AG04450 (cell line): ENCODE data around the gene CMSS1. TPM values are rescaled to one million over a fixed set of nuclear protein-coding genes. Genes with fewer than 3 reads are reported as not detected.
A peak's percentile ranks its signal among the peaks of the same experiment; 100 is the strongest.

Source experiments
- CTCF ChIA-PET: fragments of 300-600, 350-600 bp; formaldehyde crosslinking; extraction: SDS; loops from one replicate; lab custom pipeline; 2022; ENCODE audit warnings: antibody characterized with exemption, inconsistent platforms; lab: Charles Lee
- POLR2A ChIA-PET: fragments of 350-600 bp; formaldehyde crosslinking; extraction: SDS; loops from one replicate; lab custom pipeline; 2021; ENCODE audit warnings: antibody characterized with exemption, inconsistent platforms; lab: Yijun Ruan, JAX
- DNase-seq: peaks from one replicate; pipeline ENCODE4 v3.0.0-alpha.2; 2011; ENCODE audit warnings: low read depth, low spot score
- H3K27ac ChIP-seq: one replicate; pipeline ENCODE4 v1.5.1; 2012; ENCODE audit warnings: low read depth, low read length, control low read depth
- H3K27me3 ChIP-seq: one replicate; pipeline ENCODE4 v1.6.0; 2012; ENCODE audit warnings: low read length; ENCODE audit not compliant: control insufficient read depth, insufficient read depth
- H3K4me3 ChIP-seq: 2 replicates; pipeline ENCODE4 v1.5.1; 2011; ENCODE audit warnings: mild to moderate bottlenecking, low read depth, low read length, control low read depth
- H3K9me3 ChIP-seq: 2 replicates; pipeline ENCODE4 v1.5.1; 2012; ENCODE audit warnings: low read length; ENCODE audit not compliant: control insufficient read depth, insufficient read depth
- CTCF ChIP-seq: IDR thresholded peaks from 2 replicates; pipeline ENCODE4 v1.5.1; 2011; ENCODE audit warnings: low read depth, low read length, control low read depth, inconsistent platforms
- polyA plus RNA-seq: library from polyadenylated mRNA; depleted of rRNA; stranded (reverse); fragments of >200 nt; gene quantifications from 2 replicates; pipeline ENCODE4 v1.2.3, GENCODE V29; 2011

CMSS1 gene
- polyA plus RNA-seq, 1 experiment = 15.7 TPM

GRCh38 chr3:100158918-100159330 lies 341.3 kb downstream of the CMSS1 start:
- peaks cover 10% of the 10 kb centered on the region for H3K9me3 ChIP-seq
- CTCF ChIA-PET = no interaction called here
- no peak overlapping the region for H3K4me3 ChIP-seq
- H3K27me3 ChIP-seq = no peaks in the 10 kb centered on the region
- POLR2A ChIA-PET = no interaction called here
- peak overlapping the region; percentile 12 for H3K27ac ChIP-seq
- no peak for DNase-seq
- no peak for TF ChIP-seq CTCF

- no peak for TF ChIP-seq CTCF
- CTCF ChIA-PET = no interaction called here
- DNase-seq = peak; percentile 46
- Histone ChIP-seq H3K27me3 (no peaks in the 10 kb centered on the region), H3K4me3 (no peak overlapping the region), H3K9me3 (peaks cover 10% of the 10 kb centered on the region), H3K27ac (peak overlapping the region; percentile 77)
- POLR2A ChIA-PET = interaction anchor here (0.6 kb wide), 1 partner anchor 63 kb away, joined by 3 read pairs; no protein-coding TSS in a partner anchor
Measured at GRCh38 chr3:100159331-100160153, 341.9 kb downstream of the CMSS1 start.

- H3K27ac ChIP-seq = no peak overlapping the region
- POLR2A ChIA-PET = no interaction called here
- CTCF ChIA-PET = no interaction called here
Measured at GRCh38 chr3:100160521-100160920, 342.9 kb downstream of the CMSS1 start.

GRCh38 chr3:100163787-100164186 lies 346.1 kb downstream of the CMSS1 start:
- POLR2A ChIA-PET = no interaction called here

More at GRCh38 chr3:100160521-100160920, 342.9 kb downstream of the CMSS1 start:
- no peak overlapping the region for H3K4me3 ChIP-seq
- H3K9me3 ChIP-seq = peaks cover 10% of the 10 kb centered on the region
- TF ChIP-seq CTCF = no peak
- H3K27me3 ChIP-seq = no peaks in the 10 kb centered on the region
- no peak for DNase-seq

More at GRCh38 chr3:100163787-100164186, 346.1 kb downstream of the CMSS1 start:
- Histone ChIP-seq H3K9me3 (no peaks in the 10 kb centered on the region), H3K4me3 (no peak overlapping the region), H3K27ac (no peak overlapping the region), H3K27me3 (no peaks in the 10 kb centered on the region)
- CTCF ChIA-PET = interaction anchor here (0.5 to 1.4 kb wide), 2 partner anchors 320 to 332 kb away, joined by 3 to 8 read pairs; no protein-coding TSS in a partner anchor
- DNase-seq = no peak
- TF ChIP-seq CTCF = no peak
